Measurements from ENCODE around the gene TSC1.
A peak's percentile ranks its signal among the peaks of the same experiment; 100 is the strongest.
"Not testable (repeated sequence)": the region's sequence is repeated elsewhere in the genome, so short reads cannot be mapped to it uniquely, and the experiment has no call there.

Gene TSC1

DNA sequence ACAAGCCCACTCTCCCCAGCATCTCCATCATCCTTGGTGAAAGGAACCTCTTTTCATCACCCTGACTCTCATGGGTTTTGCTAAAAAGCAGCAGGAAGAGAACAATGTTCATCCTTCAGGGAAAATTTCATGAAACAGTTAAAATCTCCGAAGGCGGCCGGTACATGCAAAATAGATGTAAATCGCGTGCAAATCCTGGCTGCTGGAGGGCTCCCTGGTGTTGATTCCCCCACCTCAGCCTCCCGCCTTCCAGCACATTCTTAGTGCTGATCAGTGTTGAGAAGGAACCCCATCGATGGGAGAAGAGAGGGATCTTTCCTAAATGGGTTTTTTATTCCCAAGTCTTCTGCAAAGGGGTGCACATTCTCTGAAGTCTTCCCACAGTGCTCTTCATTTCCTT is 25.4 kb upstream of the TSC1 start:
- DNase-seq (ENCODE audit: low read depth in 1 of 2, low spot score in 1 of 2), result no peak
- TF ChIP-seq JUND (IDR thresholded peaks at IDR 0.05; ENCODE audit: low read depth), result no peak
- in situ Hi-C loops (cut with HindIII; ENCODE audit: low pct_unique_long_range_greater_than_20kb, low sequenced_read_pairs), result no loop called here

DNA sequence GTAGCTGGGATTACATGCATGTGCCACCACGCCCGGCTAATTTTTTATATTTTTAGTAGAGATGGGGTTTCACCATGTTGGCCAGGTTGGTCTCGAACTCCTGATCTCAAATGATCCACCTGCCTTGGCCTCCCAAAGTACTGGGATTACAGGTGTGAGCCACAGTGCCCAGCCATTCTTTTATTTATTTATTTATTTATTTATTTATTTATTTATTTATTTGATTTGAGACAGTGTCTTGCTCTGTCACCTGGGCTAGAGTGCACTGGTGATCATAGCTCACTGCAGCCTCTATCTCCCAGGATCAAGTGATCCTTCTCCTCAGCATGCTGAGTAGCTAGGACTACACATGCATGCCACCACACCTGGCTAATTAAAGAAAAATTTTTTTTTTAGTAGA is 23.5 kb upstream of the TSC1 start:
- in situ Hi-C loops (cut with HindIII; ENCODE audit: low pct_unique_long_range_greater_than_20kb, low sequenced_read_pairs); DNase-seq (ENCODE audit: low read depth in 1 of 2, low spot score in 1 of 2): not testable (repeated sequence)

DNA sequence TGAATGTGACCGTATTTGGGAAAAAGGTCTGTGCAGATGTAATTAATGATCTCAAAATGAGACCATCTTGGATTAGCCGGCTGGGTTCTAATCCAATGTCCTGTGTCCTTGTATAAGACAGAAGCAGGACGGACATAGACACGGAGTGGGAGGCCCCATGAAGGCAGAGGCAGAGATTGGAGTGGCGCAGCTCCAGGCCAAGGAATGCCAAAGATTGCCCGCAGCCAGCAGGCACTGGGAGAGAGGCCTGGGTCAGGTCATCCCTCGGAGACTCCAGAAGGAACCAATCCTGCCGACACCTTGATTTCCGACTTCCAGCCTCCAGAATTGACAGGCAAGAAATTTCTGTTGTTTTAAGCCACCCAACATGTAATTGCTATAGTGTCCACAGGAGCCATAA is 21.1 kb upstream of the TSC1 start:
- in situ Hi-C loops (cut with HindIII; ENCODE audit: low pct_unique_long_range_greater_than_20kb, low sequenced_read_pairs), result no loop called here
- DNase-seq (ENCODE audit: low read depth in 1 of 2, low spot score in 1 of 2), result no peak
- no peak for TF ChIP-seq JUND (IDR thresholded peaks at IDR 0.05; ENCODE audit: low read depth)

DNA sequence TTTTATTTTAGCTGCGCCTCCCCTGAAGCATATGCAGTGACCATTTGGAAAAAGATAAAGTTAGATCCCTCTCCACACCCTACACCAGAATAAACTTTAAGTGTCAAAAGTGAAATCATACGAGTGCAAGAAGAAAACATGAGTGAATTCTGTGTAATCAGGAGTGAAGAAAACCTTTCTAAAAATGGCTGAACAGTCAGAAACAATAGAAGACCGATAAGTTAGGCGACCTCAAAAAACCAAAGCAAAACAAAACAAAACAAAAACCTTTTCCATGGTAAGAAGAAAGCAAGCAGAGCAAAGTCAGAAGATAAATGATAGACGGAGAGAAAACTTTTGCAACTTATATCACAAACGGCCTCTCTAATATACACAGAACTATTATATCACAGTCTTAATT is 16.6 kb upstream of the TSC1 start:
- in situ Hi-C loops (cut with HindIII; ENCODE audit: low pct_unique_long_range_greater_than_20kb, low sequenced_read_pairs), result no loop called here
- TF ChIP-seq JUND (IDR thresholded peaks at IDR 0.05; ENCODE audit: low read depth), result no peak
- no peak for DNase-seq (ENCODE audit: low read depth in 1 of 2, low spot score in 1 of 2)

DNA sequence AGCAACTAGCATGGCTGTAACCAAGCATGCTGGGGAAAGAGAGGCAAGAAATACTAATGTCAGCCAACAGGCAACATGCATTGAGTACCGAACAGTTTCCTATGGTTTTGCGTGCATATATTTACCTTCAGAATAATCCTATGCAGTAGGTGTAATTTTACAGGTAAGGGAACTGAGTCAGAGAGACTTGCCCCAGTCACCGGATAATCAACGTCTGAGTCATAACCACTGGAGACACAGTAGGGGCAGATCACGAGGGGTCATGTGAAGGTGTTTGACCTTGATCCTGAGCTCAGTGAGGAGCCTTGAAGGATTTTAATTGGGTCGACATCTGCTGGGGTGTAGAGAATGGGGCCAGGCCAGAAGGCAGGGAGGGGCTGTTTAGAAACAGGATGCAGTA is 13.4 kb upstream of the TSC1 start:
- DNase-seq (ENCODE audit: low read depth in 1 of 2, low spot score in 1 of 2), result no peak
- TF ChIP-seq JUND (IDR thresholded peaks at IDR 0.05; ENCODE audit: low read depth), result no peak
- in situ Hi-C loops (cut with HindIII; ENCODE audit: low pct_unique_long_range_greater_than_20kb, low sequenced_read_pairs), result no loop called here

DNA sequence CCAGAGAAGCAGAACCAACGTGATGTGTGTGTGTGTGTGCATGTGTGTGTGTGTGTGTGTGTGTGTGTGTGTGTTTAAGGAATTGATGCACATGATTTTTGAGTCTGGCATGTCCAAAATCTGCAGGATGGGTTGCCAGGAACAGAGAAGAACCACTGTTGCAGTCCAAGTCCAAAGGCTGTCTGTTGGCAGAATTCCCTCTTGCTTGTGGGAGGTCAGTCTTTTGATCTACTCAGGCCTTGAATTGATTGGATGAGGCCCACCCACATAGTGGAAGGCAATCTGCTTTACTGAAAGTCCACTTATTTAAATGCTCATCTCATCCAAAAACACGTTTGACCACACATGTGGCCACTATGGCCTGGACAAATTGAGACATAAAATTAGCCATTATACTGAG is 11.4 kb upstream of the TSC1 start:
- no peak for DNase-seq (ENCODE audit: low read depth in 1 of 2, low spot score in 1 of 2)
- no peak for TF ChIP-seq JUND (IDR thresholded peaks at IDR 0.05; ENCODE audit: low read depth)
- in situ Hi-C loops (cut with HindIII; ENCODE audit: low pct_unique_long_range_greater_than_20kb, low sequenced_read_pairs), result no loop called here

DNA sequence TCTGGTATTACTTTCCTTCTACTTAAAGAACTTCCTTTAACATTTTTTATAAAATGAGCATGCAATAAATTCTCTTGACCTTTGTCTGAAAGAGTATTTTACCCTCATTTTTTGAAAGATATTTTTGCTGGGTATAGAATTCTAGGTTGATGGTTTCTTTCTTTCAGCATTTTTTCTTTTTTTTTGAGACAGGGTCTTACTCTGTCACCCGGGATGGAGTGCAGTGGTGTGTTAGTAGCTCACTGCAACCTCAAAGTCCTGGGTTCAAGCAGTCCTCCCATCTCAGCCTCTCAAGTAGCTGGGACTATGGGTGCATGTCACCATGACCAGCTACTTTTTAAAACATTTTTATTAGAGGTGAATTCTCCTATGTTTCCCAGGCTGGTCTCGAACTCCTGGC is 10.7 kb upstream of the TSC1 start:
- no peak for TF ChIP-seq JUND (IDR thresholded peaks at IDR 0.05; ENCODE audit: low read depth)
- in situ Hi-C loops (cut with HindIII; ENCODE audit: low pct_unique_long_range_greater_than_20kb, low sequenced_read_pairs), result no loop called here
- no peak for DNase-seq (ENCODE audit: low read depth in 1 of 2, low spot score in 1 of 2)

DNA sequence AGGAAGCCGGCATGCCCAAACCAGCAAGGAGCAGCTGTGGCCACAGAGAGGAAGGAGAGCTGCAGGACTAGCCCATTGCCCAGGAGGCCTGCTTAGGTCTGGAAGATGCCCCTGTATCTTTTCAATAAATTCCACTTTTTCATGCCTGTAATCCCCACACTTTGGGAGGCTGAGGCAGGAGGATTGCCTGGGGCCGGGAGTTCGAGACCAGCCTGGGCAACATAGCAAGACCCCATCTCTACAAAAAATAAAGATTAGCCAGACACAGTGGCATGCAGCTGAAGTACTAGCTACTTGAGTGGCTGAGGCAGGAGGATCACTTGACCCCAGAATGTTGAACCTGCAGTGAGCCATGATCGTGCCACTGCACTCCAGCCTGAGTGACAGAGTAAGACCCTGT is 5.3 kb upstream of the TSC1 start:
- TF ChIP-seq JUND (IDR thresholded peaks at IDR 0.05; ENCODE audit: low read depth), result no peak
- in situ Hi-C loops (cut with HindIII; ENCODE audit: low pct_unique_long_range_greater_than_20kb, low sequenced_read_pairs), result no loop called here

DNA sequence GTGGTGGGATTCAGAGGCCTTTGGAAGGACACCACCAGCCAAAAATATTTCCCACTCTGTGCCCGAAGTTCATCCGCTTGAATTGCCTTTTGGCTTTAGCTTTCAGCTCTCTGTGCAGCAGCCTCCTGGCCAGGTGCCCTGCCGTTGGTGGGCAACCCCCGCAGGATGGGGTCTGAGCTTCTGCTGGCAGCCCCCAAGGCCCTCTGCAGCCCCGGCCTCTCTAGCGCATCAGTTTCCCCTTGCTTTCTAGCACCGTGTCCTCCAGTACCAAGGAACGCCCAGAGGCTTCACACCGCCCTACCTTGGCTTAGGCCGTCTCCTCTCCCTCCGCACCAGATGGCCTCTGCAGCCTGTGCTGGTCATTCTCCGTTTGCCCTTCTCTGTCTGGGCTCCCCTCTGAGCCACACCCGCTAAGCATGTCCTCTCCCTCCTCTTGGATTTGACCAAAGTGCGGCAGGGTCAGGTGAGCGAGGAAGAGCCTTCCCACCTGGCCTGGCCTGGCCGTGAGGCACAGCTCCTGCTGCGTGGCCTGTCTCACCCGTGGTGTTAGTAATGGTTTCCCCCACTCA is 4.2 kb upstream of the TSC1 start:
- DNase-seq (ENCODE audit: low read depth in 1 of 2, low spot score in 1 of 2), result no peak
- TF ChIP-seq JUND (IDR thresholded peaks at IDR 0.05; ENCODE audit: low read depth), result no peak
- in situ Hi-C loops (cut with HindIII; ENCODE audit: low pct_unique_long_range_greater_than_20kb, low sequenced_read_pairs), result no loop called here

More for the DNA sequence above, 5.3 kb upstream of the TSC1 start:
- DNase-seq (ENCODE audit: low read depth in 1 of 2, low spot score in 1 of 2), result no peak

DNA sequence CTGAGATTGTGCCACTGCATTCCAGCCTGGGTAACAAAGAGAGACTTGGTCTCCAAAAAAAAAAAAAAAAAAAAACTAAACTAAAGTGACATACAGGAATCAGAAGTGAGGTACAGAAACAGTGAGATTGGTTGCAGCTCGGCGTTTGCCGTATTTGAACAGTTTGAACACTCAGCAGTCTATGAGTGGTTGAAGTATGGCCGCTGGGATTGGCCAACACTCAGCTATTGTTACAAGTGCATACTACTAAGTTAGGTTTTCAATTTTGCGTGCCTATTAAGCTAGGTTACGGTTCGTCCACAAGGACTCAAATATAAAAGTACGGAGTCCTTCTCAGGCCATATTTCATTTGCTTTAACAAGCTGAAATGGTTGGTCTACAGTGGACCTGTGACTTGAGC is 3.3 kb upstream of the TSC1 start:
- TF ChIP-seq JUND (IDR thresholded peaks at IDR 0.05; ENCODE audit: low read depth), result no peak
- in situ Hi-C loops (cut with HindIII; ENCODE audit: low pct_unique_long_range_greater_than_20kb, low sequenced_read_pairs), result no loop called here
- no peak for DNase-seq (ENCODE audit: low read depth in 1 of 2, low spot score in 1 of 2)

DNA sequence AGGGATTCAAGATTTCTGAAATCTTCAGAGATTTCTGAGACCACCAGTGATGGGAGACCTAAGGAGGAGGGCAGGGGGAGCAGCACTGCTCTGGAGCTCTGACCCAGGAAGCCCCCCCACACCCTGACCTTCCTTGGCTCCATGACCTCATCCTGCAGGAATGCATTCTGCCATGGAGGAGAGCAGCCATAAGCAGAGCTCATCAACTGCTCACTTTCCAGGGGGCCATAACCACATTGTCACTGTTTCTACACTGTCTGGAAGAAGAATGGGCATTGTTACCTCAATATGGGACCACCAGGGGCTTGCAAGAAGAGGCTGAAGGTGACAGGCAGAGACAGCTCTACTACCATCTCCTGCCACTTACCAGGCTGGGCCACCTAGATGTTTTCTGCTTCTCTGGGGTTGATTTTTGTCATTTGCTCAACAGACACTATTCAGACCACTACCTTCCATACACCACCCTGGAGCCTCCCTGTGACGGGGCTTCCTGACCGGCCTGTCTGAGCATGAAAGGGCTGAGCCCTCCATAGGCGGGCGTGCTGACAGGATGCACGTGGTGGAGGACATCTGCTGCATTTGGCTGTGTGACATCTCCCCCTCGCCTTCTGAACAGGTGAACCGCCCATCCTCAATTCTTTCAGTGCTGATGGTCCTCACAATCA is 2.3 kb upstream of the TSC1 start:
- TF ChIP-seq JUND (IDR thresholded peaks at IDR 0.05; ENCODE audit: low read depth), result no peak
- peak in 1 of 2 experiments; percentile 23 for DNase-seq (ENCODE audit: low read depth in 1 of 2, low spot score in 1 of 2)
- in situ Hi-C loops (cut with HindIII; ENCODE audit: low pct_unique_long_range_greater_than_20kb, low sequenced_read_pairs), result no loop called here

DNA sequence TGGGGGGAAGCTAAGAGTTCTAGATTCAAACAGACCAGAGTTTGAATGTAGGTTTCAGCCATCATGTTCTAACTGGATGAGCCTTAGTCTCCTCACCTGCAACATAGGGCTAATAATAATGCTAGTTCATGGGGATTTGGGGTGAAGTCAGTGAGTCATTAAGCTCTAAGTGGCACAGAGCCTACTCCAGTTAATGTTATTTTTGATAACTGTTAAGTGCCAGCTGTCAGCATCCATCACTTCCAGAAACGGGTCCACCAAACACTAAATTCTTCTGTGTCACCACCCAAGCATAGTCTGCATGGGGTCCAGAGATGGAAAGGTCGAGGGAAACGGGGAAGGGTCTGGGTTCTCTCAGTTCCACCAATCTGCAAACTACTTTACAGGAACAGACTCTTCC is 1.8 kb upstream of the TSC1 start:
- in situ Hi-C loops (cut with HindIII; ENCODE audit: low pct_unique_long_range_greater_than_20kb, low sequenced_read_pairs), result no loop called here
- TF ChIP-seq JUND (IDR thresholded peaks at IDR 0.05; ENCODE audit: low read depth), result no peak
- no peak for DNase-seq (ENCODE audit: low read depth in 1 of 2, low spot score in 1 of 2)

DNA sequence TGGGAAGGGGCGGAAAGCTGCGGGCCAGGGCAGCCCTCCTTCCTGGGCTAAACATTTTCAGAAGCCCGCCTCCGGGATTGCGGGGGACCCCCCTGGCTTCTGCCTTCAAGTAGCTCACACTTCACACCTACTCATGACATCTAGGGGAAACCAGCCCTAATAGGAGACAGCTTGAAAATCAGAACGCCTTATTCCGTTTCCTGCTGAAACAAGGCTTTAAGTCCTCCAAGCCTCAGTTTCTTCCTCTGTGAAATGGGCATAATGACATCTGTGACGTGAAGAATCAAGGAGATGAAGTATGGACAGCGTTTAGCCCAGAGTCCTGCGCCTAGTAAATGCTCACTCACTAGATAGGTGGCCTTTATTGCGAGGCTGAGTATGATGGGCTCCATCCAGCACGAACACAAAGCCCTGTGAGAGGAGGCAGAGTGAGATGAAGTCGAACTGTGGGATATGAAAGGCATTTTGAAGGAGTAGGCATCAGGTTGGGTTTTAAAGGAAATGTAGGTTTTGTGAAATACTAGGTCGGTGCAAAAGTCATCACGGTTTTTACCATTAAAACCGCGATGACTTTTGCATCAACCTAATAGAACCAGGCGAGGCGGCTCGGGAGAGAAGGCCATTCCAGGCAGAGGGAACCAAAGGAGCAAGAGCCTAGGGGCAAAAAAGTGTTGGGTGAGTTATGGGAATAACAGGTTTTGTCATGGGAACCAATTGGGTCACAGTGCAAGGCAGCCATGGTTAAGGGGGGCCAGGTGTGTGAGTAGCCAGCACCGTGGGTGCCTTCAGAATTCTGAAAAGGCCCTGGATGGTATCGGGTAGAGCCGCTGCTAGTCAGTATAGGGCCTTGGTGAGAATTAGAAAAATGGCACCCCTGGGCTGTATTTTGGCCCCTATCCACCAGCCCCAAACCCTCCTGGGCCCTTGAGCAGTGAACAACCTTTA is 1.0 kb upstream of the TSC1 start:
- DNase-seq (ENCODE audit: low read depth in 1 of 2, low spot score in 1 of 2), result peak in 1 of 2 experiments; percentile 36
- no peak for TF ChIP-seq JUND (IDR thresholded peaks at IDR 0.05; ENCODE audit: low read depth)
- in situ Hi-C loops (cut with HindIII; ENCODE audit: low pct_unique_long_range_greater_than_20kb, low sequenced_read_pairs), result no loop called here
